ENCODE data around the gene NXPH3.

- TF ChIP-seq CTCF (IDR thresholded peaks at IDR 0.05; ENCODE audit: poor library complexity), result no peak
- TF ChIP-seq EZH2 (IDR thresholded peaks at IDR 0.05; ENCODE audit: borderline replicate concordance), result no peak
These were observed 21.1 kb downstream of the NXPH3 start for GRCh38 chr17:49596613-49597244.
